Measurements from ENCODE around the gene LAMA1.

Gene LAMA1

GRCh38 chr18:6983366-6983765 lies 134.2 kb downstream of the LAMA1 start:
- no peak for DNase-seq

GRCh38 chr18:6982398-6982797 lies 135.2 kb downstream of the LAMA1 start:
- no peak for DNase-seq

- no peak for DNase-seq
These were observed 137.2 kb downstream of the LAMA1 start for GRCh38 chr18:6980363-6980762.

GRCh38 chr18:6979954-6980353 lies 137.6 kb downstream of the LAMA1 start:
- DNase-seq = no peak

- DNase-seq = no peak
These were observed 140.7 kb downstream of the LAMA1 start for GRCh38 chr18:6976935-6977334.

- no peak for DNase-seq
These were observed 142.5 kb downstream of the LAMA1 start for GRCh38 chr18:6975084-6975483.

- no peak for DNase-seq
These were observed 145.6 kb downstream of the LAMA1 start for GRCh38 chr18:6971823-6972478.

- no peak for DNase-seq
These were observed 154.0 kb downstream of the LAMA1 start for GRCh38 chr18:6963452-6964097.

GRCh38 chr18:6962571-6963451 lies 154.8 kb downstream of the LAMA1 start:
- DNase-seq = no peak

- no peak for DNase-seq
These were observed 156.3 kb downstream of the LAMA1 start for GRCh38 chr18:6961331-6961730.

- DNase-seq = no peak
These were observed 156.9 kb downstream of the LAMA1 start for GRCh38 chr18:6960656-6961055.

- no peak for DNase-seq
These were observed 157.5 kb downstream of the LAMA1 start for GRCh38 chr18:6960124-6960523.

- no peak for DNase-seq
These were observed 158.5 kb downstream of the LAMA1 start for GRCh38 chr18:6959110-6959509.

- no peak for DNase-seq
These were observed 160.6 kb downstream of the LAMA1 start for GRCh38 chr18:6956999-6957398.

GRCh38 chr18:6956495-6956894 lies 161.1 kb downstream of the LAMA1 start:
- DNase-seq = no peak

GRCh38 chr18:6955304-6955703 lies 162.3 kb downstream of the LAMA1 start:
- DNase-seq = no peak

- DNase-seq = no peak
These were observed 163.1 kb downstream of the LAMA1 start for GRCh38 chr18:6954501-6954900.

GRCh38 chr18:6951336-6952090 lies 166.1 kb downstream of the LAMA1 start:
- no peak for DNase-seq

GRCh38 chr18:6950641-6951040 lies 167.0 kb downstream of the LAMA1 start:
- DNase-seq = no peak

GRCh38 chr18:6949800-6950586 lies 167.6 kb downstream of the LAMA1 start:
- no peak for DNase-seq

- no peak for DNase-seq
These were observed 169.1 kb downstream of the LAMA1 start for GRCh38 chr18:6948281-6949055.

Data from NCI-H146 (cell line).